IMR-90 (cell line): ENCODE measurements around the gene HIF1A. TPM values are rescaled to one million over a fixed set of nuclear protein-coding genes. Genes with fewer than 3 reads are reported as not detected.

ENCODE experiments used
- ATAC-seq: fragments of 200-7000 bp; cut with Tn5 transposase; 2 replicates; pipeline ENCODE4 v1.9.1; 2020; ENCODE audit warnings: low read depth, mild to moderate bottlenecking, moderate library complexity
- BruUV-seq: library from RNA; stranded (reverse); fragments of 400-500 nt; replicated peaks from 2 replicates; lab custom pipeline; 2021; lab: Mats Ljungman, UMichigan
- CTCF ChIA-PET: fragments of 300-600 bp; formaldehyde crosslinking; extraction: SDS; loops from one replicate; lab custom pipeline; 2021; ENCODE audit warnings: antibody characterized with exemption; lab: Yijun Ruan, JAX
- POLR2A ChIA-PET: fragments of 300-600 bp; sonication (Branson Sonifier 250); formaldehyde crosslinking; loops from one replicate; lab custom pipeline; 2022; ENCODE audit warnings: antibody characterized with exemption; ENCODE audit not compliant: unreplicated experiment; lab: Charles Lee
- DNase-seq: peaks from one replicate; pipeline ENCODE4 v3.0.0; 2013
- H2AFZ ChIP-seq: replicated peaks from 2 replicates; pipeline ENCODE3; 2013; ENCODE audit warnings: low read length, mild to moderate bottlenecking; ENCODE audit not compliant: poor library complexity
- H2AK5ac ChIP-seq: 2 replicates; pipeline ENCODE4 v1.6.1; 2013; ENCODE audit warnings: low read depth, low read length, inconsistent platforms
- H2AK9ac ChIP-seq: replicated peaks from 2 replicates; pipeline ENCODE3; 2013; ENCODE audit warnings: mild to moderate bottlenecking, low read depth, low read length, moderate library complexity; ENCODE audit not compliant: poor library complexity
- H2BK120ac ChIP-seq: 2 replicates; pipeline ENCODE4 v1.6.1; 2013; ENCODE audit warnings: low read depth, low read length, inconsistent platforms
- H2BK15ac ChIP-seq: 3 replicates; pipeline ENCODE4 v1.6.1; 2013; ENCODE audit warnings: low read depth, low read length, inconsistent platforms
- H2BK20ac ChIP-seq: 2 replicates; pipeline ENCODE4 v1.6.1; 2013; ENCODE audit warnings: low read depth, mild to moderate bottlenecking, inconsistent platforms, low read length, moderate library complexity
- H2BK5ac ChIP-seq: 2 replicates; pipeline ENCODE4 v1.6.1; 2013; ENCODE audit warnings: mild to moderate bottlenecking, low read depth, low read length, inconsistent platforms; ENCODE audit not compliant: poor library complexity, severe bottlenecking
- H3K14ac ChIP-seq: replicated peaks from 2 replicates; pipeline ENCODE4 v1.6.1; 2013; ENCODE audit warnings: low read depth, low read length, inconsistent platforms
- H3K18ac ChIP-seq: 2 replicates; pipeline ENCODE4 v1.6.1; 2013; ENCODE audit warnings: low read depth, low read length, control low read depth
- H3K23ac ChIP-seq: 2 replicates; pipeline ENCODE4 v1.6.1; 2013; ENCODE audit warnings: low read depth, low read length, inconsistent platforms
- H3K27ac ChIP-seq: 2 replicates; pipeline ENCODE4 v1.5.1; 2013; ENCODE audit warnings: mild to moderate bottlenecking, control low read depth, low read length; ENCODE audit not compliant: insufficient read depth
- H3K27me3 ChIP-seq: 2 replicates; pipeline ENCODE4 v1.6.1; 2013; ENCODE audit warnings: low read length; ENCODE audit not compliant: control insufficient read depth, insufficient read depth
- H3K36me3 ChIP-seq: 2 replicates; pipeline ENCODE4 v1.6.1; 2013; ENCODE audit warnings: low read length, mixed read lengths; ENCODE audit not compliant: control insufficient read depth, insufficient read depth
- H3K4ac ChIP-seq: 2 replicates; pipeline ENCODE4 v1.6.1; 2013; ENCODE audit warnings: low read depth, low read length, inconsistent platforms
- H3K4me1 ChIP-seq: 2 replicates; pipeline ENCODE4 v1.6.1; 2013; ENCODE audit warnings: low read length, mixed read lengths; ENCODE audit not compliant: control insufficient read depth, insufficient read depth
- H3K4me2 ChIP-seq: 2 replicates; pipeline ENCODE4 v1.6.1; 2013; ENCODE audit warnings: low read depth, mild to moderate bottlenecking, control low read depth, low read length, moderate library complexity
- H3K4me3 ChIP-seq: 2 replicates; pipeline ENCODE4 v1.5.1; 2013; ENCODE audit warnings: low read depth, mild to moderate bottlenecking, control low read depth, low read length, moderate library complexity; ENCODE audit not compliant: insufficient read depth
- H3K56ac ChIP-seq: 2 replicates; pipeline ENCODE4 v1.6.1; 2013; ENCODE audit warnings: low read length, inconsistent platforms; ENCODE audit not compliant: insufficient read depth; ENCODE audit errors: extremely low read depth
- H3K79me1 ChIP-seq, 2 experiments: 2 replicates each; pipeline ENCODE4 v1.6.1; 2013; ENCODE audit warnings: low read length in 2 of 2, inconsistent platforms in 1 of 2, low read depth in 1 of 2
- H3K9ac ChIP-seq: 2 replicates; pipeline ENCODE4 v1.6.1; 2013; ENCODE audit warnings: low read depth, low read length, control low read depth
- H3K9me1 ChIP-seq: 2 replicates; pipeline ENCODE4 v1.6.1; 2013; ENCODE audit warnings: low read length, inconsistent platforms; ENCODE audit not compliant: insufficient read depth
- H3K9me3 ChIP-seq: 2 replicates; pipeline ENCODE4 v1.6.1; 2013; ENCODE audit warnings: low read length; ENCODE audit not compliant: control insufficient read depth, insufficient read depth
- H4K20me1 ChIP-seq: 2 replicates; pipeline ENCODE4 v1.6.1; 2013; ENCODE audit warnings: low read length, inconsistent platforms; ENCODE audit not compliant: insufficient read depth
- H4K5ac ChIP-seq: 2 replicates; pipeline ENCODE4 v1.6.1; 2013; ENCODE audit warnings: mild to moderate bottlenecking, low read depth, low read length, control low read depth
- H4K8ac ChIP-seq, 2 experiments: 2 replicates each; pipeline ENCODE4 v1.6.1; 2013; ENCODE audit warnings: low read depth in 2 of 2, low read length in 2 of 2, control low read depth in 1 of 2, inconsistent platforms in 1 of 2
- H4K91ac ChIP-seq: 2 replicates; pipeline ENCODE4 v1.6.1; 2013; ENCODE audit warnings: low read depth, low read length, inconsistent platforms; ENCODE audit not compliant: insufficient read depth
- BHLHE40 ChIP-seq: fragments of 150-350 bp; IDR thresholded peaks from 2 replicates; pipeline ENCODE4 v1.6.1; 2016; ENCODE audit warnings: mild to moderate bottlenecking, low read depth, low read length
- CEBPB ChIP-seq: IDR thresholded peaks from 2 replicates; pipeline ENCODE4 v1.6.1; 2012; ENCODE audit warnings: low read depth, low read length, improper control_type of control experiment
- CHD1 ChIP-seq: IDR thresholded peaks from 2 replicates; pipeline ENCODE4 v1.6.1; 2012; ENCODE audit warnings: low read depth, low read length, improper control_type of control experiment
- MAFK ChIP-seq: IDR thresholded peaks from 2 replicates; pipeline ENCODE4 v1.6.1; 2012; ENCODE audit warnings: low read depth, low read length, improper control_type of control experiment
- MXI1 ChIP-seq: IDR thresholded peaks from 2 replicates; pipeline ENCODE4 v1.6.1; 2012; ENCODE audit warnings: low read depth, mild to moderate bottlenecking, low read length, moderate library complexity, borderline replicate concordance
- NFE2L2 ChIP-seq: fragments of 150-350 bp; IDR thresholded peaks from 2 replicates; pipeline ENCODE4 v1.6.1; 2016; ENCODE audit warnings: low read depth, mild to moderate bottlenecking, low read length
- POLR2A ChIP-seq: IDR thresholded peaks from 2 replicates; pipeline ENCODE4 v1.6.1; 2012; ENCODE audit warnings: mild to moderate bottlenecking, low read depth, low read length
- RCOR1 ChIP-seq: IDR thresholded peaks from 2 replicates; pipeline ENCODE4 v1.6.1; 2012; ENCODE audit warnings: mild to moderate bottlenecking, low read length, improper control_type of control experiment; ENCODE audit not compliant: insufficient replicate concordance
- SMC3 ChIP-seq: fragments of 150-350 bp; IDR thresholded peaks from 2 replicates; pipeline ENCODE4 v1.6.1; 2016; ENCODE audit warnings: low read depth, mild to moderate bottlenecking, antibody characterized with exemption, low read length, moderate library complexity
- WGBS, 2 experiments: methylation state at CpG; one replicate each; pipeline versions ENCODE4 v1.1.5 to v1.1.7; 2013; ENCODE audit warnings: missing lambda C conversion rate in 2 of 2; ENCODE audit not compliant: insufficient read length in 1 of 2; ENCODE audit errors: extremely low coverage in 2 of 2; 5-methylcytosine and 5-hydroxymethylcytosine counted together
- dilution Hi-C: fragments of 300-500 bp; cut with HindIII; formaldehyde crosslinking; loops from one replicate; pipeline ENCODE4 v1.14.3; 2018; ENCODE audit warnings: low sequenced_read_pairs; ENCODE audit not compliant: unreplicated experiment
- in situ Hi-C: fragments of 300-500 bp; cut with MboI; formaldehyde crosslinking; loops from 3 replicates; pipeline ENCODE4 v1.14.3; 2019; ENCODE audit warnings: low sequenced_read_pairs, inconsistent platforms, mixed read lengths
- intact Hi-C: fragments of 100-400 bp; cut with micrococcal nuclease; formaldehyde crosslinking; loops from 2 replicates; pipeline ENCODE4 v1.10.0; 2022
- polyA plus RNA-seq, 3 experiments: library from polyadenylated mRNA; depleted of rRNA; stranded (reverse); fragments of >200 nt; gene quantifications; 2 replicates each; pipeline ENCODE4 v1.2.3, GENCODE V29; 2012; ENCODE audit warnings: low replicate concordance in 1 of 3
- total RNA-seq: library from RNA; depleted of rRNA; stranded (reverse); fragments of >200 nt; gene quantifications from 2 replicates; pipeline ENCODE4 v1.2.3, GENCODE V29; 2012
- TF ChIP-seq, protein P1 (sequence below): fragments of 150-350 bp; IDR thresholded peaks from 2 replicates; pipeline ENCODE4 v1.6.1; 2017; ENCODE audit warnings: mild to moderate bottlenecking, antibody characterized with exemption, low read length, low read depth

The HIF1A gene
- total and polyA plus RNA-seq, 2 of the 4 experiments (the other 2 are of a cell fraction), result 128 to 301 TPM

DNA sequence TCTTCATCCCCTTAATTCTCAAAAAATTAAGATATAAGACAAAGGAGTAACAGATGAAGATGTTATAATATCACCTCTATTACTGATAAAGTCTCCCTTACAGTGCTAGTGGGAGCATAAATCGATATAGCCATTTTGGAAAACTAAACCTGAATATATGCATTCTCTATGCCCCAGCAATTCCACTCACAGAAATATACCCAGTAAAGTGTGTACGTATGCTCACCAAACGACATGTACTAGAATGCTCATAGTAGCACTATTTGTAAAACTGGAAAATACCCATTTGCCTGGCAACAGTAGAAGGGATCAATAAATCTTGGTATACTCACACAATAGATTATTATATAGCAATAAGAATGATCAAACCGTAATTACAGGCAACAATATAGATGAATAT is 44.0 kb upstream of the HIF1A start:
- H2AFZ ChIP-seq, result no peak overlapping the region
- H3K27me3 ChIP-seq, result no peaks in the 10 kb centered on the region
- no peak overlapping the region for H2AK5ac ChIP-seq
- H2BK120ac ChIP-seq, result no peak overlapping the region
- intact Hi-C loops (loop anchor here (5.0 kb wide), 1 partner anchor 179 kb away; no protein-coding TSS in a partner anchor), in situ Hi-C loops (no loop called here), dilution Hi-C loops (no loop called here)
- H3K4ac ChIP-seq, result no peak overlapping the region
- H3K4me2 ChIP-seq, result no peak overlapping the region
- H3K9me1 ChIP-seq, result no peaks in the 10 kb centered on the region
- WGBS, 2 experiments, result no CpG with 5 or more reads among the region's 4 CpGs
- H4K20me1 ChIP-seq, result no peaks in the 10 kb centered on the region
- no peak overlapping the region for H3K9ac ChIP-seq
- H4K5ac ChIP-seq, result no peak overlapping the region
- H3K4me3 ChIP-seq, result no peak overlapping the region
- CTCF ChIA-PET, result no interaction called here
- no peak overlapping the region for H3K23ac ChIP-seq
- H2AK9ac ChIP-seq, result no peak overlapping the region
- no TSS peak for BruUV-seq
- no peak overlapping the region for H4K91ac ChIP-seq
- H2BK20ac ChIP-seq, result no peak overlapping the region
- no peak overlapping the region for H3K56ac ChIP-seq
- no peaks in the 10 kb centered on the region for H3K9me3 ChIP-seq
- TF ChIP-seq MXI1, result no peak
- TF ChIP-seq BHLHE40, result no peak
- no peak for TF ChIP-seq POLR2A
- TF ChIP-seq CHD1, result no peak
- TF ChIP-seq SMC3, result no peak
- no peak for TF ChIP-seq CEBPB
- no peak for TF ChIP-seq RCOR1
- no peak for TF ChIP-seq NFE2L2
- no peak for TF ChIP-seq MAFK
- TF ChIP-seq, protein P1, sequence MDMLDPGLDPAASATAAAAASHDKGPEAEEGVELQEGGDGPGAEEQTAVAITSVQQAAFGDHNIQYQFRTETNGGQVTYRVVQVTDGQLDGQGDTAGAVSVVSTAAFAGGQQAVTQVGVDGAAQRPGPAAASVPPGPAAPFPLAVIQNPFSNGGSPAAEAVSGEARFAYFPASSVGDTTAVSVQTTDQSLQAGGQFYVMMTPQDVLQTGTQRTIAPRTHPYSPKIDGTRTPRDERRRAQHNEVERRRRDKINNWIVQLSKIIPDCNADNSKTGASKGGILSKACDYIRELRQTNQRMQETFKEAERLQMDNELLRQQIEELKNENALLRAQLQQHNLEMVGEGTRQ, result no peak
- H4K8ac ChIP-seq, result no peak overlapping the region
- H3K79me1 ChIP-seq, result no peaks in the 10 kb centered on the region
- no peak overlapping the region for H3K18ac ChIP-seq
- no peak overlapping the region for H2BK5ac ChIP-seq
- no peak overlapping the region for H2BK15ac ChIP-seq
- H3K36me3 ChIP-seq, result no peaks in the 10 kb centered on the region
- no peak overlapping the region for H3K14ac ChIP-seq
- DNase-seq, result no peak
- no peak for ATAC-seq
- H3K4me1 ChIP-seq, result peaks cover 4% of the 10 kb centered on the region
- H3K27ac ChIP-seq, result no peak overlapping the region
- POLR2A ChIA-PET, result no interaction called here
